GM19452 (cell line): ENCODE measurements around the gene PXMP4.

Experiments used
- ATAC-seq: cut with Tn5 transposase; IDR thresholded peaks from one replicate; pipeline ENCODE4 v1.9.1; 2021; ENCODE audit not compliant: unreplicated experiment

Gene PXMP4

DNA sequence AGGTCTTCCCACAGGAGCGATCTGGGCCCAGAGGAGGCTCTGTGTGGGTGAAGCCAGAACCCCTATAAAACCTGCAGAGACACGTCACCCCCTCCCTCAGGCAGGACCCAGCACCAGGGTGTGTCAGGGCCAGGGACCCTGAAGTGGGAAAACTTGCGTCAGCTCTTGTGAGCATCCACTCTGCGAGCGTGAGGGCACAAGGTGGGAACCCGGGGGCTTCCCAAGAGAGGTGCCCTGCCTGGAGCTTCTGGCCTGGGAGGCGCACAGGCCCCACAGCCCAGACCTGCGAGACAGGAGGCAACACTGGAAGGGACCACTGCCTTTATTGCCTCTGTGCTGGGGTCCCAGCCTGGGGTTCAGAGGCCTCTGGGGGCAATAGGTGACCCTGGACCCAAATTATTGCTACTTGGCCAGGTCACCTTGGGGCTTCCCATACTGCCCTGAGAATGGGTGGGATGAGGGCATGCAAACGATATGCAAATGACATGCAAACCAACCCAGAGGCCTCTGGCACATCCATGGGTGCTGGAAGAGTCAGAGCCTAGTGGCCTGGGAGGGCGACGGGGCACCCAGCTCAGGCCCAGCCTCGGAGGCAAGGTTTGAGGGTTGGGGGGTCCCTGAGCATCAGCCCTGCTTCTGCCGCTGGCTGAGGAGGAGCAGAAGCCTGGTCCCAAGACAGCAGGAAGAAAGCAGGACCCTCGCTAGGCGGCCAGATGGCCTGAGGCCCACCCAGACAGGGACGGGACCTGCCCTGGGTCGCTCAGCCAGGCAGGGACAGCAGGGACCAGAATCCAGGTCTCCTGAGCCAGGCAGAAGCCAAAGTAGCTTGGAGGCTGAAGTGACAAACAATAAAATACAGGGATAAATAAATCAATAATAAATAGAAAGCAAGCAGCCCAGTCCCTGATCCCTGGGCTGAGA lies 63.1 kb downstream of the PXMP4 start:
- no peak for ATAC-seq

DNA sequence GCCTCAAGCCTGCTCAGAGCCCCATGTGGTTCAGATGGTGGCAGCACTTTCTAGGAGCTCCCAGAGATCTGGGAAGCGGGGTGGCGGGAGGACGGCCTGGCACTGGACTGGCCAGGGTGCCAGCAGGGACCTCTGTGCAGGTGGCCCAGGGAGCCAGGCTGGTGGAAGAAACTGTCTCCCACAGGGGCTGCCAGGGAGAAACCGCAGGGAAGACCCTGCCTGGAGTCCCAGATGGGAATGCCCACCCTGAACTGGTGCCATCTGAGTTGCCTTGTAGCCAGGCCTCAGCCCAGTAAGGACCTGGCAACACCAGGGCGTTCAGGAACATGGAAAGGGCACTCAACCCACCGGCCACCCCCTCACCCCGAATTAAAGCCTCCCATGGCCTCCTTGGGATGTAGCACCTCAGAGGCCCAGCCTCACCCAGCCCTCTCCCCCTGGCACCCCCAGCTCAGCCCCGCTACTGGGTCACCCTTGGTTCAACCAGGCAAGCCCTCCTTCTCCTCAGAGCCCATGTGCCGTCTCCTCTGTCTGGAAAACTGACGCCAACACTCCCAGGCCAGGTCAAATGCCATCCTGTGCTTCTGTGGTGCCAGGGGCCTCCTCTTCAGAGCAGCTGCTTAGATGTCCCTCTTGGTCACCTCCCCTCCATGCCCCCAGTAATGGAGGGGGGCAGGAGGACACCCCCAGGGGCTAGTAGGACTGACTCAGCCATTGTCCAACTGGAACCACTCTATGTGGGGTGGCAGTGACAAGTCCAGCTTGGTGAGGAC lies 63.9 kb downstream of the PXMP4 start:
- ATAC-seq, result no peak

- ATAC-seq, result no peak
These were observed 64.9 kb downstream of the PXMP4 start for GRCh38 chr20:33655164-33655563.

DNA sequence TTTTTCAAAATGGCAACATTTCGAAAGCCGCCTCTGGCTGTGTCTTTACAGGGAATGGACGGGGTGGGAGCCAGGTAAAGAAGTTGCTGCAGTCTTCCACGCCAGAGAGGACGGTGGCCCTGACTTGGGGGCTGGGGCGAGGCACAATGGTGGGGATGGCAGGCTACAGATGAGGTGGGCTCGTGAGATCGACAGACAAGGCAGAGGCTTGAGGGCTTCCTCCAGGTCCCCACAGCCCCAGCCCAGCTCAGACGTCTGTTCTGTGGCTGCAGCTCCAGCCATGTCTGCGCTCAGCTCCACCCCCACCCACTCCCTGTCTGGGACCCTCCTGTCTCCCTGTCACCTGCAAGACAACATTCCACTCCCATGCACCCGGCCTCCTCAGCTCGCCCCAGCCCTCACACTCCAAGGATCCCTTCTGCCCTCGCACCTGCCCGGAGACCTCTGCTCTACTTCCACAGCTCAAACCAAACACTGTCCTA lies 65.4 kb downstream of the PXMP4 start:
- ATAC-seq, result no peak

GRCh38 chr20:33653900-33654596 lies 66.1 kb downstream of the PXMP4 start:
- ATAC-seq, result no peak

DNA sequence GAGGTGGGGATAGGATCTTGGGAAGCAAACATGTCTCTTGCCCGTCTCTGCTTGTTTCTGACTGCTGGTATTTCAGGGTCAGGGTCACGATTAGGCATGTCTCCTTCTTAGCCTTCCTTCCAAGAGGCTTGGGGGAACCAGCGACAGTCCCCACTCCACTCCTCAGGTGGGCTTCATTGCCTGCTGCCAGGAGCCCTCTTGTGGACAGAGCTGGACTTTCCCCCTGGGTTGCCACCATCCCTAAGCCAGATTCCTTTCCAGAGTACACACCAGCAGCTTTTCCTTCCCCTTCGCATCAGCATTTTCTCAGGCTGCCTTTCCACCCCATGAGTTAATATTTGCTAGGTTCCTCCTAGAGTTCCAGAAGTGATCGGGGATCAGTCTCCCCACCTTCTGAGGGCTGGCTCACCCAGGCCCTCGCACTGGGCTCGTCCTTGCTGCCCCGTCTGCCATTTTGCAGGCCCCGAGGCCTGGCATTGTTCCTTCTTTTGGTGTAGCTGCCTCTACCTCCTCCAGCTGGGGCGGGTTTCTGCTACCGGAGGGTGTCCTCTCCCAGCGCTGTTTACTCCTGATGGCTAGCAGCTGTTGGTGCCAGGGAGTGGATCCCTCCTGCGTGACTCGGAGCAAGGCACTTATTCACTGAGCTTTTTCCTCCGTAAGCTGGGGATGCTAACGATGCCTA lies 66.8 kb downstream of the PXMP4 start:
- no peak for ATAC-seq
